Hematopoietic multipotent progenitor cell (in vitro differentiated cells): ENCODE data around the gene CABYR. TPM values are rescaled to one million over a fixed set of nuclear protein-coding genes. Genes with fewer than 3 reads are reported as not detected.

Source experiments
- DNase-seq, 3 donors: peaks; one replicate each; pipeline ENCODE4 v3.0.0-alpha.2; 2011 to 2015; ENCODE audit warnings: low read depth in 2 of 3, low spot score in 2 of 3
- small RNA-seq: library from RNA; depleted of rRNA; stranded (forward); fragments of <200 nt; gene quantifications from one replicate; pipeline ENCODE3, GENCODE V24; 2012
- total RNA-seq: library from RNA; depleted of rRNA; stranded (reverse); fragments of >200 nt; gene quantifications from one replicate; pipeline ENCODE4 v1.2.3, GENCODE V29; 2012

CABYR gene
- total RNA-seq, 1 donor = not detected

GRCh38 chr18:24189007-24189528 is 50.2 kb downstream of the CABYR start:
- no peak for DNase-seq

GRCh38 chr18:24189664-24190346 is 50.9 kb downstream of the CABYR start:
- no peak for DNase-seq

- no peak for DNase-seq
Observed at GRCh38 chr18:24190590-24190989, 51.7 kb downstream of the CABYR start.

GRCh38 chr18:24195296-24196053 is 56.6 kb downstream of the CABYR start:
- no peak for DNase-seq

GRCh38 chr18:24196764-24197163 is 57.9 kb downstream of the CABYR start:
- no peak for DNase-seq

GRCh38 chr18:24197412-24197811 is 58.5 kb downstream of the CABYR start:
- no peak for DNase-seq

- DNase-seq = no peak
Observed at GRCh38 chr18:24198461-24198860, 59.6 kb downstream of the CABYR start.

GRCh38 chr18:24199372-24199962 is 60.6 kb downstream of the CABYR start:
- no peak for DNase-seq

- no peak for DNase-seq
Observed at GRCh38 chr18:24200494-24201290, 61.8 kb downstream of the CABYR start.

- no peak for DNase-seq
Observed at GRCh38 chr18:24201699-24202687, 63.1 kb downstream of the CABYR start.

- DNase-seq = no peak
Observed at GRCh38 chr18:24204904-24205303, 66.0 kb downstream of the CABYR start.

GRCh38 chr18:24208270-24209035 is 69.6 kb downstream of the CABYR start:
- DNase-seq = no peak

- DNase-seq = no peak
Observed at GRCh38 chr18:24209558-24209957, 70.7 kb downstream of the CABYR start.

Small RNAs within 50 kb of the gene (small RNA-seq; reads per million reads assigned to genes)
- not detected for gene RF00017
- not detected for gene RNA5SP452
- not detected for gene RNU5A-6P

Other genes with a start within 250 kb of the CABYR start
- gene TTC39C, start 124.3 kb upstream of the CABYR start, total RNA-seq = 17.2 TPM